GM19455 (cell line): ENCODE results near the gene SPATA46.

Experiments used
- ATAC-seq: cut with Tn5 transposase; IDR thresholded peaks from one replicate; pipeline ENCODE4 v1.9.1; 2021; ENCODE audit not compliant: unreplicated experiment

The SPATA46 gene

DNA sequence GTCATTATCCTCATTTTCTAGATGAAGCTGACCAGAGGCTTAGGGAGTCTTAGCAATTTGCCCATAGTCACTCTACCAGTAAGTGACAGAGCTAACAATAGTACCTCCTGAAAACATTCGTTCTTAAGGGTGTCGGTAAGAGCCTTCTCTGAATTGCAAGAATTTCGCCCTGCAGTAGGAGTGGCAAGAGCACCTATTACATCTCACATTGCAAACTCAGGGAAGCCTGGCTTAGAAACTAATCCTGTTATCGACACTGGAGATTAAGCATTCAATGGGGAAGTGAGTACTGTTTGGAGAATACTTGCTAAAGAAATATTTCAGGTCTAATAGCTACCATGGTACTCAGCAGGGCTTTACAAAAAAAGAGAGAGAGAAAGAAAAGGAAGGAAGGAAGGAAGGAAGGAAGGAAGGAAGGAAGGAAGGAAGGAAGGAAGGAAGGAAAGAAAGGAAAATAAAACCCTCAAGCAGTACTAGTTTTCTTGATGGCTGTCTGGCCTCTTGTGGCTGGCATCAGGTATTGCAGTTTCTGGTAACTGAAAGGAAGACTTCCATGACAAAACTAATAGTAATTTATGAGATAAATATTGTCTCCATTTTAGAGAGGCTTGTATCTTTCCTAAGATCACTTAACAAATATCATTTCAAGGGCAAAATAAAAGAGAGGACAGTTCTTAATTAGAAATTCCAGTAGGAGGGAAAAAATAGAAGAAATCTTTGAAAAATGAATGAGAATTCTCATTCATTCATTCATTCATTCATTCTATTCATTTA, 15.3 kb upstream of the SPATA46 start:
- no peak for ATAC-seq

DNA sequence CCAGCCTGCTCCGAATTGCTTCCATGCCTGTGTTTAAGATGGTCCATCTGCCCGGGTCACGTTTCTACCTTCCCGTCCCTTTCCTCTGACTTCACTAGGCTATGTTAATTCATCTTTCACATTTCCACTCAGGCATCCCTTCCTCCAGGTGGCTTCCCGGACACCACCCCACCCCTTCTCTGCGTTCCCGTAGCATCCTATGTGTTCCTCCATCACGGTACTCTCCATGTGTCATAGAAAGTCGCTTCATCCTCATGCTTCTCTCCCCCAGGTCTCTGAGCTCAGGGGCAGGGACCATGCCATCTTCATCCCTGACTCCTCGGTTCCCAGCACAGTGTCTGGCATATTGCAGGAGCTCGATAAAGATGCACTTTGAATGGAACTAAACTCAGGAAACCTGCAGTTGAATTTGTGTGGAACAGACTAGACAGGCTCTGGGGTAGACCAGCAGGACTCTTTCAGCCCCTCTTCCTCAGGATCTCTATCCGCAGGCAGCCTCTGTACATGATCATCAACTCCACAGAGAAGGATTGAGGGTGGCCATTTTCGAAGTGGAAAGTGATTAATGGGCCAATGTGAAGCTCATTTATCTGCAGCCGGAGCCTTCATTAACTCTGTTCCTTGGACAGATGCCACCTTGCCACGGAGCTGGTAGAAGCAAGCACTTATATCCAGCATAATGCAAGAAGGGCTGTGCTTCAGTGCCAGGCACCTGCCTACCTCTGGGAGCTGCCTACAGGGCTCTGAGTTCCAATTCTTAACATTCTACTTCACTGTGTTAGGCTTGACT, 13.9 kb upstream of the SPATA46 start:
- ATAC-seq = no peak

DNA sequence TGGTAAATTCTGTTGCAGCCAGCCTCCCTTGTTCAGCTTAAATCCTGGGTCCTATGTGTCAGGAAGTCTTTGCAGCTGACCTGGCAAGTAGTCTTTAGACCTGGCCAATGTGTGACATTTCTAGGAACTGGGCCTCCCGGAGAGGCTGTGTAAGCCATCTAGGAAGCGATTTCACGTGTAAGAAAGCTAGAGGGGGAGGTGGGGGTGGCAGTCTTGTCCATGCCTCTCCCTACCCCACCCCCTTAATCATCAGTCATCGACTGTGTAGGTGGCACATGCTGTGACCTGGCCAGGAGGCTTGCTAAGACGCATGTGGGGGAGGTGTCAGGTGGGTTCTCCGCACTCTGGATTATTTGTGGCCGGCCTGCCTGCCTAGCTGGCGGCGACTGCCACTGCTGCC, 13.3 kb upstream of the SPATA46 start:
- ATAC-seq = no peak

DNA sequence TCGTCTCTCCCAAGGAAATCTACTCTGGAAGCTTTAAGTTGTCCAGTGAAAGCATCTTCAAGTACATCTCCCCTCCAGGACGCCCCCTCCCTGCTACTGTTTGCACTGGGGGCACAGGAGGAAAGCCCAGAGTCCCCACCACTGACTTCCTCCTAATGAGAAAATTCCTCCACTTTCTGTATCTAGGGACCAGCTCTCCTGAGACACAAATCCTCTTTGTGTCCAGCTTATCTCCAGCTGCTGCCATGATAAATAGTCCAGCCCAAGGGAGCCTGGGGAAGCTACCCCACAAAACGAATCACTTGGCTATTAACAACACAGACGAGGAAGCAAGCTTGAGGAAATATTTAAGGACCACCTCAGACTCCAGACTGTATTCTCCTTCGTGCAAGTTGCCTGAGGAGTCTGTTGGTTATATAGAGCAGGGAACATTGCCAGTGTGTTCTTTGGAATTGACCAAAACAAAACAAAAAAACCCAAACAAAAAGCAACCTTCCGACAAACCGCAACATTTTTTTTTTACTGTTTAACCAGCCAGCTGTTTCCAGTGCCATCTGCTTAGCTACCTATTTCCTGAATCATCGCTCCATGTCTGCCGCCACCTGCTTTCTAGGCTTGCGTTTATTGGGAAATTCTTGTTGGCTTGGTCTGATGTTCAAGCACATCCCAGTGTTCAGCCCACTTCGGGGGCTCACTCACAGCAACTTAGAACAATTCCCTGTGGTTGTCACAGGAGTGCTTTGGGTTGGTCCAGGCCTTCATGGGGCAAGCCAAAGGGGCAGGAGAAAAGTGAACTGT, 12.6 kb upstream of the SPATA46 start:
- no peak for ATAC-seq

DNA sequence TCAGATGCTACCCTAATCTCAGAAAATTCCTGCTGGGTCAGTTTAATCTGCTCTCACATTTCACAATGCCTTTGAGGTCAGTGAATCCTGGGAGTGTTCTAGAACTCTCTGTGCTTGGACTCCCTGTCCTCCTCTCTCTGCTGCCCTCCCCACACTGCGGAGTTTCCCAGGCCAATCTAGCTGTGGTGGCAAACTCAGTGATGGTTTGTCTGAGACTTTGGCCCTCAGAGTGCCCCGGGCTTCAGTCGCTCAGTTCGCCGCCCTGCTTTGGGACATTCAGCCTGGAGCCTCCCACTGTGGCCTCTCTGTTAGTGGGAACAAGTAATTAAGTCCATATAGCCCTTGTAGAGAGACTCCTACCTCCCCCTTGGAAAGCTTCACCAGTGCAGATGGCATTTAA, 12.0 kb upstream of the SPATA46 start:
- ATAC-seq = no peak

DNA sequence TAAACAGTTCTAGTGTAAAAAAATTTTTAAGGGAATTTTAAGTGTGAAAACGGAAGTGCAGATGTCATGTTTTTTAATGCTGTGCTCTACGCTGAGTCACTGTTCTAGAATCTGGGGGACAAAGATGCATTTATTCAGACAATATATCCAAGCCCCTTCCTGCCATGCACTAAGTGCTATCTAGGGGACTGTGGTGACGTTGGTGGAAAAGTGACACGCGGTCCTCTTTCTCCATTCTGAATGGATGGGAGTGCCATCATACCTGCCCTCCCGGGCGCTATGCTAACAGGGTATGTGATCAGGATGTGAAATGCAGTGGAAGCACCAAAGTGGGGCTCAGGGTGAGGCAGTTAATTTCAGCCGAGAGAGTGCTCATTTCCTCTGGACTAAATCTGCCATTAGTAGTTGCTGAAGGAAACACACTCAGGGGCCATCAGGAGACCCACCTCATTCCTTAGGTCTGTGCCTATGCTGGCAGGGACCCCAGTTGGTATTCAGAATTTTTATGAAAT, 11.5 kb upstream of the SPATA46 start:
- no peak for ATAC-seq

DNA sequence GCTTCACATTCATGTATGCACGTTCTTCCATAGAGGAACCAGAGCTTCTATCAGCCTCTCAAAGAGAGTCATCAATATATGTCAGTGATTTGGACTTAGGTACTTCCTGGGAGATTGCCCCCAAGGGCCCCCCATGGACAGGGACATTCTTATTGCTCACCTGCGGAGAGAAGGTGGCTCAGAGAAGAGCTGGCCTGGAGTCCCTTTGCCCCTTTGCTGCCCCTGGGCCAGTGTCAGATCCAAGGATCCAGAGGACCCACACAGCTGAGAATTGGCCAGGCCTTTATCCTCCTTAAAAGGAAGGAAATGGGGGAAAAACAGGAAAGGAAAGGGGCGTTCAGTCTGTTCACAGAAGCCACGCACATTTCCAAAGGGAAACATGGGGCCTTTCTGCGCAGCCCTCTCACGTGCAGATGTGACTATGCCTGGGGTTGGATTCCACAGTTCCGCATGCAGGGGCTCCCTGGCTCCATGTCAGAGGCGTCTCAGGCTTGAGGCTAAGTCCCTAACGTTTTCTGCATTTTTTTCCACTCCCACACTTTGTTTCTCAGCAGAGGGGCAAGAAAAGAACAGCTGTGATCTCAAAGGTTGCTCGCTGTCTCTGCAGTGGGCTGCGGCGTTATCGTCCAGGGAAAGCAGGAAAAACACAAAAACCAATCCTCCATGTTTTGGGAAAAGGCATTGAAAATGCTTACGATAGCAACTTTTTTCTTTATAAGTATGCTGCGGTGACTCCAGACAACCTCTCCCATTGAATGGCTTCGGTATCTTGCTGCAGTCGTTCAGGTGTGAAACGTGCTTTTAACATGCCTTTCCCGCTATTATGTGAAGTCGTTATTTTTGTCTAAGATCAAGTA, 10.8 kb upstream of the SPATA46 start:
- ATAC-seq = no peak

DNA sequence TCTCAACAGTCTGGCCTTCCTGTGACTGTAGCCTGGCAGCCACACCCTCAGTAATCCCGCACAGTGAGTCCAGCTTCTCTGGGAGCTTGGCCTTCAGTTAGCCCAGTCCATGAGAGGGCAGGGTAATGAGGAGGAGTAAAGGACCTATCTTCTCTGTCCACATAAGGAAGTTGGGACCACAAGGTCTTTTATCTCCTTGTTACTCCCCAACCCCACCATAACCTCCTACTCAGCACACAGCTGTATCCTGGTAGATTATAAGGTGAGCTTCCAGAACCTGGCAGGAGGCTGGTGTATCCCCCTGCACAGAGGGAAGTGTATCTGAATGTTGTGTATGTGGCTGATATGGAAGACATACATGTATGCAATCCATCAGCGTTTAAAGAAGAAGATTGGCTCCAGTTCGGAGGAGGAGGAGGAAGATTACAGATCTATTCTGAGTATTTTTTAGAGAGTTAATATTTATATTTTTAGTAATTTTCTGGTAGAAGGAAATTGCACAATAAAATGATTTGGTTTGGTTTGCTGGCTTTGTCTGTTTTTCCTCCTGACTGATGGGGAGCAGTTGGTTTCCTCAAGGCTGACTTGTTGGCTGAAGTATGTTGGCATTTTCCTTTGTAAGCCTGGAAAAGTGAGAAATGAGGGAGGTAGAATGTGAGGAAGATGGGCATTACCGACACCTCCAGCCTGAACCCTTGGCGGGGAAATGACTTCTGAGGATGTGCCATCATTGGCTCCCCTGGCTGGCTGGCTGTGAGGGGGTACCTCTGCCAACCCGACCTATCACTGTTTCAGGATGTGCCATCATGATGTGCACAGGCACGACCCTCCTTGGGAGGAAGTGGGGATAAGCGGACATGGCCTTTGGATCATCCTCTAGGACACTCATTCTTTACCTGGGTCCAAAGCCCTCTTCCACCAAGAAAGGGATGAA, 9.9 kb upstream of the SPATA46 start:
- no peak for ATAC-seq

DNA sequence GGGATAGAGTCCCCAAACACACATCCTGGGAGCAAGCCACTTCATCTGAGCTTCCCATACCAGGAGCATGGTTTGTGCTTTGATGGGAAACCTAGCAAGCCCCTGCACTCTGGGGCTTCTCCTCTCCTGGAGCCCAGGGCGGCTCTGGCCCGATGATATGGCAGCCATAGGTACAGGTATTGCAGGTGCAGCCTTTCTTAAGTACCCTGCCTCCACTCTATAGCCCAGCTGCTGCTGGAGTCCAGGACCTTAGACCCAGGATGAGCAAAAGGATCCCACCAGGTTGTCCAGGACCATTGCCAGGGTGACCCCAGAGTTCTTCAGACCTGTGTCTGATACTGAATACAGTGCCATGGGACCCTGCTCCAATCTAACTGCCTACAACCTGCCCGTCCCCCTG, 9.0 kb upstream of the SPATA46 start:
- ATAC-seq = no peak

DNA sequence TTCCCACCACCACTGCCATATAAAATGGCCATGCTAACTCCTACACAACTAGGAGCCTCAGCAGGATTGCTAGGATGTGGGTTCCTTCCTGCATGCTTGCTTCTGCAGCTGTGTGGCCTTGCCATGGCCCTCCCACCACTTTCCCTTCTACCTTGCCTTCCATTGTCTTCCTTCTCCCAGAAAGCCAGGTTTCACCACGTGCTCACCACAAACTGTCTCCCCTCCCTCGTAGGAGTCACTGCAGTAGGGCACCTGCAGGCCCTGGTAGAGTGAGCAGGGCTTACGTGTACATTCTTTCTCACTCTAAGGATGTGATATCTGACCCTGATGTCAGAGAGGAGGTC, 8.6 kb upstream of the SPATA46 start:
- ATAC-seq = no peak

DNA sequence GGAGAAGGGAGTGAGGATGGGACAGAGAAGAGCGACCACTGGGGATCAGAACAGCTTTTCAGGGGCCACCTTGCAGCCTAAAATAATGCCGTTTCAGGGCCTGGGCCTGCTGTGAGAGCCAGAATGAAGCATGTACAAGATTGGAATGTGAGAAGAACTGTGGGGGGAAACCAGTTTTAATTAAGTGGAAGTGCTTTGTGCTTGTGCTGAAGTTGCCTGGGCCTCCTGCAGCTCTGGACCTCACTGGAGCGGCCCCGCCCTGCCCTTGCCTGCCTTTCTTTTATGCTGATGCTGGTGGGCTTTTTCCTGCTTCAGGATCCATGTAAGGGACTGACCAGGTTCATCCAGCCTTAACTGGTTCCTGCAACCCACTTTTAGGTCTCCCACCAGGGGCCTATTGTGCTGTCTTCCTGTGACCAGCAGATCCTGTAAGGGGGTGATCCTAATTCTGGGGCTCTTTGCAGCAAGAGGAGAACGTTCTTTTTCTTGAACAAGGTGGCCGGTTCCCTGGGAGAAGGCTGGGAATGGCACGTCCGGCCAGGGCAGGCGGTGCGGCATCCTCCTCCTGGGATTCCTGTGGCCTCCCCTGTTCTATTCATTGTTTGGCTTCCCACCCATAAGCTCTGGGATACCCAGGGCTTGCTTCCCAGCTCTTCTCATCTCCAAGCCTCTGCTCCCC, 8.1 kb upstream of the SPATA46 start:
- no peak for ATAC-seq

DNA sequence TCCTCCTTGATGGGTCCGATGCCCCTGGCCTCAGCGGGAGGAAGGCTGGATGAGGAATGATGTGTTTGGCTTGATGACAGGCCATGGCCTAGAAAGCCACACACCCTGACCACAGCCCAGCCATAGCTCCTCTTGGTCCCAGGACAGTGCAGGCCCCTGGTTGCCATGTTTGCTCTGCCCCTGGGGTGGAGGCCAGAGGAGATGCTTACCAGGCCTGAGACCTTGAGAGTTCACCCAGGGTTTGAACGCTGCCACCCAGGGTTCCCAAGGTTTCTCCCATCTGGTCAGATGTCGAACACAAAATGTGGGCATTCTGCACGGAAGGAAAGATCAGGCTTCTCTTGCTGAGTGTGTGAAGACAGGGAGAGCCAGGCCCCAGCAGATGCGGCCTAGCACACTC, 7.5 kb upstream of the SPATA46 start:
- no peak for ATAC-seq

DNA sequence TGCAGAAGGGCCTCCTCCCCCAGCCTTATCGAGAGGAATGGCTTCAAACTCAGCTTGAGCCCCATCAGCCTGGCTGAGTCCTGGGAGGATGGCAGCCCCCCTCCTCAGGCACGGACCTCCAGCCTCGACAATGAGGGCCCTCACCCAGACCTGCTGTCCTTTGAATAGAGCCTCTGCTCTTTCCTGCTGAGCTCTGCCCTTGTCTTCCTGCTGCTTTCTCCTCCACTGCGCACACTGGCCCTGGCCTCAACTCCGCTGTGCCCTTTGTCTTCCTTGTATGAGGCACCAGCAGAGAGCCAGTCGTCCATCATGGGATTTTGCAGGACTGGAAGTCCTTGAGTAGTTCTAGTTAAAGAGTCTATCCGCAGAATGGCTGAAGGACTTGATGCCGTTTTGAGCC, 6.9 kb upstream of the SPATA46 start:
- ATAC-seq = no peak

DNA sequence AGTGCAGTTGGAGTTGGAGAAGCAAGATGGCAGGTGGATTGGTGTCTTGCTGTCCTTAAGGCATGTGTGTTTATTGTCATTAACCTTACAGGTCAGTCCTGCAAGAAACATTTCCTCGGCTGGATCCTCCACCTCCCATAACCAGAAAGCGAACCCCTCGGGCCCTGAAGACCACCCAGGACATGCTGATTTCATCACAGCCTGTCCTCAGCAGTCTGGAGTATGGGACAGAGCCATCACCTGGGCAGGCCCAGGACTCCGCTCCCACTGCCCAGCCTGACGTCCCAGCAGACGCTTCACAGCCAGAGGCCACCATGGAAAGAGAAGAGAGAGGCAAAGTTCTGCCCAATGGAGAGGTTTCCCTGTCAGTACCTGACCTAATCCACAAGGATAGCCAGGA, 6.4 kb upstream of the SPATA46 start:
- no peak for ATAC-seq

DNA sequence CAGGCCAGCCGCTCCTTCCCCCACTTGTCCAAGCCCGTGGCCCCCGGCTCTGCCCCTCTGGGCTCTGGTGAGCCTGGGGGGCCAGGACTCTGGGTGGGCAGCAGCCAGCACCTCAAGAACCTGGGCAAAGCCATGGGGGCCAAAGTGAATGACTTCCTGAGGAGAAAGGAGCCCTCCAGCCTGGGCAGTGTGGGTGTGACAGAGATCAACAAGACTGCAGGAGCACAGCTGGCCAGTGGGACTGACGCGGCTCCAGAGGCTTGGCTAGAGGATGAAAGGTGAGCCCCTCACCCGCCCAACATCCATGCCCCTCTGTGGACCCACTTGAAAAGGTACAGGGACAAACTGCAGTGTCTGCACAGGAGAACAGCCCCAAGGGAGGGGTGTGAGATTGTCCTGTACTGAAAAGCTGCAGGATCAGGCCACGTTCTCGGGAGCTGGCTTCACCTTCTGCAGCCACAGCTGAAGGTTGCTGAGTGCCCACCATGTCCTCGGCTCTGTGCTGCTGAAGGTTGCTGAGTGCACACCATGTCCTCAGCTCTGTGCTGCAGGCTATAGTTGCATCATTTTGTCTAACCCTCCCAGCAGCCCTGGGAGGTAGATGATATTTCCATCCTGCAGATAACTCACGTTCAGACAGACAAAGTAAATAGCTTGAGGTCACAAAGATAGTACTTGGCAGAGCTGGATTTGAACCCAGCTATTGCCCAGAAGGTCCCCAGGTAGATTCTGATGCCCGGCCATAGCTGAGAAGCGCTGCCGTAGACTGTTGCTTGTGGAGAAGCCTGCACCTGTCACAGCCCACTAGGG, 5.5 kb upstream of the SPATA46 start:
- no peak for ATAC-seq

DNA sequence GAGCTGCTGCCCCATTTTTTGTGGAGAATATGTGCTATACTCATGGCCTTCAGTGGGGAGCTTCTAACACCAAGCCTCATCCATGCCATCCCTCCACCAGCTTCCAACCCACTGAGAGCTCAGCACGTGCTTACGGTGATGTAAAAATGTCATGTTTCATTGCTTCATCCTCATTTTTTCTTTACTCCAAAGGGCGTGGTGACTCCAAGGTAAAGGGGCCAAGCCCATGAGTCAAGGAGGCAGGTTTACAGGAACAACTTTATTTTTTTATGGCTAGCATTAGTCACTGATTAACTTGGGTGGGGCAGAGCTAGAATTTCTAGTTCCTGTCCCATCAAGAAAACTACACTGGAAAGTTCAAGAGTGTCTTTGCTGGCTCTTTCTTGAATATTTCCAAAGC, 4.7 kb upstream of the SPATA46 start, which contains the start of gene C1orf226:
TSS of gene C1orf226 (plus strand) at position 346 of the 400 bp plus-strand sequence. CDS start 174 bp downstream, outside the sequence.
- ATAC-seq = no peak

DNA sequence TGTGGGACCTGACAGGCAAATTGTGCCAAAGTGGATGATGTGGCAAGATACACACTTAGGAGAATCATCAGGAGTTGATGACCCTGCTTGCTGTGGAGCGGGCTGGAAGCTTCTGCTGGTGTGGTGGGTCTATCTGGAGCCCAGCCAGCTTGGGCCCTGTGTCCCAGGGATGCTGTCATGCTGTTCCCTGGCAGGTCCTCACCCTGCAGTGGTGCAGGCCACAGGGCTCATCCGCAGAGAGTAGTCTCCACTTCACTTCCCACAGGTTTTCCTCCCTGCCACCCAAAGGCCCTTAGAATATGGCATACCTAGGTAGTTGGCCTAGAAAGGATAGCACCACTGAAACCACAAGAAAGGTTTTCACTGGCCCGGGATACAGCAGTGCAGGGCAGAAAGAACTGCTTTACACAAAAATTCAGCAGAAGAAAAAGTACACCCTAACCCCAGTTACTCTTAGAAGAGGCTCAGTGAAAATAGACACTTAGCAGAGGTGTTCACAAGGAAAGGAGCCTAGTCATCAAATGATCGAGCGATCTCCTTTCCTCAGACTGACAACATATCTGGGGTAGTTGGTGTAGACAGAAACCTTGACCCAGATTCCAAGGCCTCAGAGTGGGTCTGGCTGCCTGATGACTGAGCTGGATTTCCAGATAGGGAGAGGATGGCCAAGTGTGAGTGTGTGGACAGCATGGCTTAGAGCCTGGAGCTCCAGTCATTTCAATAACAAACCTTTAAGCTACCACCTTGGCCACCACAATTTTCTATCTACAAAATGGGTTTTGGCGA, 3.6 kb upstream of the SPATA46 start:
- no peak for ATAC-seq
